NCI-H526 treated with DMSO at 0.1 percent for 48 hours (cell line): ENCODE measurements around the gene RPS27L.
"Not testable (repeated sequence)": the region's sequence is repeated elsewhere in the genome, so short reads cannot be mapped to it uniquely, and the experiment has no call there.

Source experiments
- DNase-seq: peaks from one replicate; lab custom pipeline; 2025; lab: John Stamatoyannopoulos, UW

The RPS27L gene

GRCh38 chr15:63140936-63141335, 16.3 kb downstream of the RPS27L start:
- DNase-seq, result no peak

DNA sequence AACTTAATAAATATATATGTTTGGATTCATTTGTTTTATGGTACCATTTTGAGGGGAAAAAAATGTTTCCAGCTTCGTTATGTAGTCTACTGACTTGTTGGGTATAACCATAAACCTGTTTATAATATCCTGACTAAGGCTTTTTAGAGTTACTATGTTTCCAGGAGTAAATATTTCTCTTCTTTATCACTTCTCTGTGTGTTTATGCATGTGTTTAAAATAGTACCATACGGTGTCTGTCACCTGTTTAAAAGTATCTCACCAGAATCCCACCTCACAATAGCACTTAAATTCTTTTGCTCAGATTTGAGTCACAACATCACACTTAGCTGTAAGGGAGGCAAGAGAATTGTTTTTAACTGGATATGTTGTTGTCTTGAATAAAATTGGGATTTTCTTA, 20.5 kb downstream of the RPS27L start:
- no peak for DNase-seq

- no peak for DNase-seq
These were observed 21.5 kb downstream of the RPS27L start for GRCh38 chr15:63135804-63136203.

GRCh38 chr15:63135281-63135680, 22.0 kb downstream of the RPS27L start:
- DNase-seq, result no peak

- no peak for DNase-seq
These were observed 22.9 kb downstream of the RPS27L start for GRCh38 chr15:63134245-63134985.

DNA sequence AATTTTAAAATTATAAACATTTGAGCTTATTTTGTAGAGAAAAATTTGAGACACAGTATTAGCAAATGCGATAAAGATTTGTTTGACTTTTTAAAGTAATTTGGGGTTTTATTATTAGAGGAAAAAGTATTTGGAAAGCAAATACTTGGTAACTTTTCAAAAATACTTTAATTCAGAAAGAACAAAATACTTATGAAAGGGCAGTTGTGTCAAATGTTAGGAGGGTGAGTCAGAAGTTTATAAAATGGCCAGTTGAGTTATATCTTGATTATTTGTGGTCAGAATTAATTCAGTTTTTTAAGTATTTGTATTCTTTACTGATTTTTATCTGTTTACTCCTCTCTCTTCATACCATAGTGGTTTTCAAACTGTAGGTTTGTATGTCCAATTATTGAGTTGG, 23.5 kb downstream of the RPS27L start:
- no peak for DNase-seq

DNA sequence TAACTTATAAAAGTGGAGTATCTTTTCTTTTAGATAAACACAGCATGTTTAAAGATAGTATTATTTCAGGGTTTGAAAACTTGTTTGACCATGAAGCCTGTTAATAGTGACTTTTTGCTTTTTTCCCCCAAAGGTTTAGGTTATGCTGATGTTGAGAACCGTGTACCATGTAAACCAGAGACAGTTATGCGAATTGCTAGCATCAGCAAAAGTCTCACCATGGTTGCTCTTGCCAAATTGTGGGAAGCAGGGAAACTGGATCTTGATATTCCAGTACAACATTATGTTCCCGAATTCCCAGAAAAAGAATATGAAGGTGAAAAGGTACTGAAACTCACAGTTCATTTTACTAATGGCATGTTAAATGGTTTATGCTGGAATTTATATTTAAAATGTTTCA, 30.6 kb downstream of the RPS27L start:
- DNase-seq, result no peak

- no peak for DNase-seq
These were observed 32.8 kb downstream of the RPS27L start for GRCh38 chr15:63124506-63124905.

DNA sequence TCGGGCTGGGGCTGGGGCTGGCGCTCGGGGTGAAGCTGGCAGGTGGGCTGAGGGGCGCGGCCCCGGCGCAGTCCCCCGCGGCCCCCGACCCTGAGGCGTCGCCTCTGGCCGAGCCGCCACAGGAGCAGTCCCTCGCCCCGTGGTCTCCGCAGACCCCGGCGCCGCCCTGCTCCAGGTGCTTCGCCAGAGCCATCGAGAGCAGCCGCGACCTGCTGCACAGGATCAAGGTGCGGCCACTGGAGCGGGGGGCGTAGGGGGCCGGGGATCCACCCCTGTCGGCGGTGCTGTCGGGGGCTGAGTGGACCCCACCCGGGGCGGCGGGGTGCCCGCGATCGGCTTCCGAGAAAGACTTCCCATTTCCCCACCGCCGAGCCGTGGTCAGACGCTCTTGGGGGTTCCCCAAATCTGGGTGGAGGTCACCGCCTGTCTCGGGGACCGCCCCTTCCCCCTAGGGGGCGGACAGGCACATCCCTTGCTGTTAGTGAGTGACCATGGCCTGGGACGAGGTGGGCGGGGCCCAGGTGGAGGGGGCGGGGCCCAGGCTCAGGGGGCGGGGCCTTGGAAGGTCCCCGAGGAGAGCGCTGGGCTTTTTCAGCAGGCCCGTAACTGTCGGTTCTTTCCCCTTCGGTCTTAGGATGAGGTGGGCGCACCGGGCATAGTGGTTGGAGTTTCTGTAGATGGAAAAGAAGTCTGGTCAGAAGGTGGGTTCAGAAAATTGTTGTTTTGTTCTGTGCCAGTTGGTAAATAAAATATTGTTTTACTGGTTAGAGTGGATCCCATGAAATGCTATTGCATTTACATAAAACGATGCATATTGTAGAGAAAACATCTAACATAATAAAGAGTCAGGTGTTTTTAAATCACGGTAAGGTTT, 35.0 kb downstream of the RPS27L start:
- peak; percentile 53 for DNase-seq

- DNase-seq, result peak; percentile 72
These were observed 35.8 kb downstream of the RPS27L start, which contains the start of gene LACTB for GRCh38 chr15:63121382-63122001. Gene LACTB, plus strand, starts transcription at chr15:63121861. Its CDS starts 11 bp downstream, at chr15:63121872.

- DNase-seq, result no peak
These were observed 38.4 kb downstream of the RPS27L start for GRCh38 chr15:63118854-63119253.

GRCh38 chr15:63114465-63114864, 42.8 kb downstream of the RPS27L start:
- no peak for DNase-seq

DNA sequence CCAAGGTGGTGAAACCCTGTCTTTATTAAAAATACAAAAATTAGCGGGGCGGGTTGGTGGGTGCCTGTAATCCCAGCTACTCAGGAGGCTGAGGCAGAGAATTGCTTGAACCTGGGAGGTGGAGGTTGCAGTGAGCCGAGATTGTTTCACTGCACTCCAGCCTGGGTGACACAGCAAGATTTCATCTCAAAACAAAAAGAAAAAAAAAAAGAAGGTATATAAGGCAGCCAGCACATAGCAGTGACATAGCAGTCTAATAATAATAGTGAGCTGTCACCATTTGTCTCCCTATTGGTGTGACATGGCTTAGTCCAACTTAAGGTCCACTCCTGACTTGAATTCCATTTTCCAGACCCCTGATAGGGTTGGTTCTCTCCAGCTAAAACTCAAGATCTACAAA, 44.4 kb downstream of the RPS27L start:
- no peak for DNase-seq

- no peak for DNase-seq
These were observed 45.8 kb downstream of the RPS27L start for GRCh38 chr15:63111481-63111880.

GRCh38 chr15:63110428-63111026, 46.8 kb downstream of the RPS27L start:
- no peak for DNase-seq

DNA sequence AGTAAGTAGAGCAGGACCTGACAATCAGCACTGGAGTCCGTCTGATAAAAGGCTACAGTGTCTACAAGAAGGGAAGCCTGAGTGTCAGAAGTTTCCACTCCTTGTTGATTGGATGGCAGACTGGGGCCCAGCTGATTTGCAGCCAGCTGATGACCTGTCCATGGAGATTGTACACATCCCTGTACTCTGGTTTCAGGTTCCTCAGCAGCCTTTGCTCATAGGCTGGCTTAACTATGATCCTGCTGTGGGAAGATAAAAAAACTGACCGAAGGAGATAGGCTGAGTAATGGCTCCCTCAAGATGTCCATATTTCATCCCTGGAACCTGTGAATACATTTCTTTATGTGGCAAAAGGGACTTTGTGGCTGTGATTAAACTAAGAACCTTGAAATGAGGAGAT, 47.4 kb downstream of the RPS27L start:
- no peak for DNase-seq

DNA sequence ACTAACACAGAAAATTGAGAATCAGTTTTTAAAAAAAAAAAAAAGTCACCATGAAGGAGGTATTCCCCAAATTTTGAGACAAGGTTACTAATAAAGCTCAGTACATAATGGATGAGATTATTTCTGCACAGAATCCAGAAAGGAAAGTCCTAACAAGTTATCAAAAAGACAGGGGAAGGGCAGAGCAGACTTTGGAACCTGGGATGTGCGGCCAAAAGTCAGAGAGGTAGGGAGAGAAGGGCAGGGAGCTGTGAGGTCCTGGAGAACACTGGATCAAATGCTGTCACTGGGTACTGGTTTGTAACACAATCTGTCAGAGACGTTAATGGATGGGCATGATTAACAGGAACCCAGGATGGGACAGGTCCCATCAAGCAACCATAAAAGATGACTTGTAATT, 47.8 kb downstream of the RPS27L start:
- DNase-seq, result no peak

GRCh38 chr15:63107895-63108546, 49.3 kb downstream of the RPS27L start:
- DNase-seq, result no peak

DNA sequence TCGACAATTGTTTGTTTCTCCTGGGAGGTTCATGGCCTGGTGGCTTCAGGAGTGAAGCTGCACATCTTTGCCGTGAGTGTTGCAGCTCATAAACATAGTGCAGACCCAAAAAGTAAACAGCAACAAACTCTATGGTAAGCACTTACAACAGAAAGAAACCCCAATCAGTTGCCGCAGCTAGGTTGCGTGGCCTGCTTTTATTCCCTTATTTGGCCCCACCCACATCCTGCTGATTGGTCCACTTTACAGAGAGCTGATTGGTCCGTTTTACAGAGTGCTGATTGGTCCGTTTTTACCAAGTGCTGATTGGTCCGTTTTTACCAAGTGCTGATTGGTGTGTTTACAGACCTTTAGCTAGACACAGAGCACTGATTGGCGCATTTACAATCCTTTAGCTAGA, 51.9 kb downstream of the RPS27L start:
- DNase-seq, result not testable (repeated sequence)

GRCh38 chr15:63104727-63105126, 52.5 kb downstream of the RPS27L start:
- DNase-seq, result no peak

DNA sequence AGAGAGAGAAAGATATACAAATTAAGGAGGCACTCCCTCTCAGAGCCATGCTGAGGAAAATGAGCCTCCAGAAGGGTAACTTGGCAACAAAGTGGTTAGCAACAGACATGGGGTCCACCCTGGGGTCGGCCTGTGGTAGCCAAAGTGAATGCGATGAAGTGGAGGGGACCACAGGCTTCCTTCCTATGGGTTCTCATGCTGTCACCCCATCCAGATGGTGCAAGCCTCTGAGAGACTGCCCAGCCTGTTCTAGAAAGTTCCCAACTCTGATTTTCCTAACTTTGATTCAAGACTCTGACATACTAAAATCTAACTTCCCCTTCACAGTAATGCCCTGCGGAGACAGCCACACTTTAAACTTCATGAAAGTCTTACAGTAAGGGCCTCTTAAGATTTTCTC, 53.9 kb downstream of the RPS27L start:
- DNase-seq, result no peak

DNA sequence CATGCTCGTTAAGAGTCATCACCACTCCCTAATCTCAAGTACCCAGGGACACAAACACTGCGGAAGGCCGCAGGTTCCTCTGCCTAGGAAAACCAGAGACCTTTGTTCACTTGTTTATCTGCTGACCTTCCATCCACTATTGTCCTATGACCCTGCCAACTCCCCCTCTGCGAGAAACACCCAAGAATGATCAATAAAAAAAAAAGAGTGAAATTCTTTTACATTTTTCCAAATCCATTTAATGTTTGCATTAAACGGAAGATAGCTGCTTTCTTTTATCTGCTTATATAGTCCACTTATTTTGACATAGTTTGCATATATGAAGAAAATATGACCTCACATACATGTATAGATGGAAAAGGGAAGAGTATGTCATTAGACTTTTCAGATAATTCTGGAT, 57.7 kb downstream of the RPS27L start:
- DNase-seq, result not testable (repeated sequence)
